Measurements from ENCODE around the gene TMX2. TPM values are rescaled to one million over a fixed set of nuclear protein-coding genes. Genes with fewer than 3 reads are reported as not detected.
"Not testable (repeated sequence)": the region's sequence is repeated elsewhere in the genome, so short reads cannot be mapped to it uniquely, and the experiment has no call there.

TMX2 gene
- total RNA-seq, 4 donors from 2014 or later: 12.3 to 86.7 (median 49.0) TPM

- H3K4me1 ChIP-seq: peaks cover 22 to 39% (median 29%) of the 10 kb centered on the region in 4 donors
- WGBS, 2 donors (ENCODE audit: low coverage in 1 of 2): 94% methylated on average over 2 of the region's 2 CpGs; no CpG with 5 or more reads in 1 of the 2 donors
- intact Hi-C loops (cut with DNase I; ENCODE audit: low total_unique reads) (no loop called here), in situ Hi-C loops (cut with MboI; ENCODE audit: low pct_ligation_motif_present in 1 of 4, low pct_unique_long_range_greater_than_20kb in 1 of 4, low sequenced_read_pairs in 3 of 4) (no loop called here)
- H3K9me3 ChIP-seq: no peaks in the 10 kb centered on the region
- no peaks in the 10 kb centered on the region for H3K27me3 ChIP-seq
- no peak for DNase-seq
- H3K27ac ChIP-seq: peak overlapping the region in 1 of 4 donors; percentile 86
- no peaks in the 10 kb centered on the region for H3K36me3 ChIP-seq
- no peak for TF ChIP-seq POLR2A (IDR thresholded peaks at IDR 0.05)
- TF ChIP-seq EP300 (IDR thresholded peaks at IDR 0.05; ENCODE audit: low read depth): no peak
- no peak for TF ChIP-seq CTCF (IDR thresholded peaks at IDR 0.05)
- H3K4me3 ChIP-seq: peak overlapping the region in 2 of 4 donors; percentile 85 to 97
Measured at GRCh38 chr11:57713835-57714234, 1.4 kb downstream of the TMX2 start.

DNA sequence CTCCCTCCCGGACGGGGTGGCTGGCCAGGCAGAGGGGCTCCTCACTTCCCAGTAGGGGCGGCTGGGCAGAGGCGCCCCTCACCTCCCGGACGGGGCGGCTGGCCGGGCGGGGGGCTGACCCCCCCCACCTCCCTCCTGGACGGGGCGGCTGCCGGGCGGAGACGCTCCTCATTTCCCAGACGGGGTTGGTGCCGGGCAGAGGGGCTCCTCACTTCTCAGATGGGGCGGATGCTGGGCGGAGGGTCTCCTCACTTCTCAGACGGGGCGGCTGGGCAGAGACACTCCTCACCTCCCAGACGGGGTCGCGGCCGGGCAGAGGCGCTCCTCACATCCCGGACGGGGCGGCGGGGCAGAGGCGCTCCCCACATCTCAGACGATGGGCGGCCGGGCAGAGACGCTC, 4.3 kb downstream of the TMX2 start:
- H3K9me3 ChIP-seq; intact Hi-C loops (cut with DNase I; ENCODE audit: low total_unique reads): not testable (repeated sequence)
- WGBS, 2 donors (ENCODE audit: low coverage in 1 of 2): 100% methylated on average over 2 of the region's 34 CpGs; no CpG with 5 or more reads in 1 of the 2 donors

DNA sequence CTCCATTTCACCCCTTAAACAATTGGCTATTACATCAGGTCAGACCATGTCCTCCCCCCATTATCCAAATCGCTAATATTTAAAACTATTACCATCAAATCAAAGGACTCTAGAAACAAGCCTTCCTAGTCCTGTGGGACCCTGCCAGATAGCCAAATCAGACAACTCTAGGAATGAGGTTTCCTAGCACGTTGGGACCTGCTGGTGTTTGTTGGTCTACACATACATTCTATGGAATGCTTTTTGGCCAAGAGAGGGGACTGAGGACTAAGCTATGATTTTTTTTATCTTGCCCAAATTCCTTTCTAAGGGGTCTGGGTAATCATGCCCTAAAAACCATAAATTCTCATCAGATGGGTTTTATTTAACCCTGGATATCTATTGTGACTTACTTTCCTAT, 14.8 kb downstream of the TMX2 start:
- in situ Hi-C loops (cut with MboI; ENCODE audit: low pct_ligation_motif_present in 1 of 4, low pct_unique_long_range_greater_than_20kb in 1 of 4, low sequenced_read_pairs in 3 of 4) (no loop called here), intact Hi-C loops (cut with DNase I; ENCODE audit: low total_unique reads) (no loop called here)
- Histone ChIP-seq H3K4me3 (no peak overlapping the region), H3K4me1 (peaks cover 0 to 4% (median 0%) of the 10 kb centered on the region in 4 donors), H3K36me3 (no peaks in the 10 kb centered on the region), H3K27ac (no peak overlapping the region), H3K9me3 (no peaks in the 10 kb centered on the region), H3K27me3 (no peaks in the 10 kb centered on the region)
- 58 to 66% methylated on average over 2 of the region's 2 CpGs for WGBS, 2 donors (ENCODE audit: low coverage in 1 of 2)
- no peak for DNase-seq
- TF ChIP-seq CTCF (IDR thresholded peaks at IDR 0.05) (no peak), POLR2A (IDR thresholded peaks at IDR 0.05) (no peak), EP300 (IDR thresholded peaks at IDR 0.05; ENCODE audit: low read depth) (no peak), POLR2AphosphoS5 (IDR thresholded peaks at IDR 0.05) (no peak)

More for the DNA sequence above, 4.3 kb downstream of the TMX2 start:
- H3K36me3 ChIP-seq; in situ Hi-C loops (cut with MboI; ENCODE audit: low pct_ligation_motif_present in 1 of 4, low pct_unique_long_range_greater_than_20kb in 1 of 4, low sequenced_read_pairs in 3 of 4); DNase-seq; H3K4me3 ChIP-seq; H3K27ac ChIP-seq; H3K27me3 ChIP-seq: not testable (repeated sequence)
- peaks cover 17 to 22% (median 19%) of the 10 kb centered on the region in 4 donors for H3K4me1 ChIP-seq

DNA sequence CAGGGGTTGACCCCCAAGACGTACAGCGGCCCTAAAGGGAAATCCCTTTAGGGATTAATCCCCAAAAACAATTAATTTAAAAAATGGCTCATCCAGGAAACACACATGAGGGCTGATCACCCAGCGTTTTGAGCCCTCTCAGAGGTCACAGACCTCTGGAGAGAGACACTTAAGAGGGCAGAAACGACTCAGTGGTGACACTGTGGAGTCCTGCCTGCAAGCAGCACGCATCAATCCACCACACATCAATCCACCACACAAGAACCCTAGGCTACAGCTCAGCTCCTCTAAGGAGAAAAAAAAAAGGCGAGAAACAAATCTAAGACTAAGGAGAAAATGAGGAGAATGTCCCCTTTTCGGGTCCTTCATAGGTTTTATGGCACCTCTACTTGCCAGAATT, 16.4 kb downstream of the TMX2 start:
- no peaks in the 10 kb centered on the region for H3K9me3 ChIP-seq
- no peak for DNase-seq
- H3K27ac ChIP-seq: no peak overlapping the region
- no peak for TF ChIP-seq EP300 (IDR thresholded peaks at IDR 0.05; ENCODE audit: low read depth)
- TF ChIP-seq POLR2AphosphoS5 (IDR thresholded peaks at IDR 0.05): no peak
- TF ChIP-seq CTCF (IDR thresholded peaks at IDR 0.05): no peak
- no peak for TF ChIP-seq POLR2A (IDR thresholded peaks at IDR 0.05)
- peaks cover 0 to 4% (median 0%) of the 10 kb centered on the region in 4 donors for H3K4me1 ChIP-seq
- H3K36me3 ChIP-seq: no peaks in the 10 kb centered on the region
- in situ Hi-C loops (cut with MboI; ENCODE audit: low pct_ligation_motif_present in 1 of 4, low pct_unique_long_range_greater_than_20kb in 1 of 4, low sequenced_read_pairs in 3 of 4) (no loop called here), intact Hi-C loops (cut with DNase I; ENCODE audit: low total_unique reads) (no loop called here)
- H3K4me3 ChIP-seq: no peak overlapping the region
- WGBS, 2 donors (ENCODE audit: low coverage in 1 of 2): 69 to 73% methylated on average over 4 to 7 of the region's 7 CpGs
- no peaks in the 10 kb centered on the region for H3K27me3 ChIP-seq

GRCh38 chr11:57729479-57729878, 17.1 kb downstream of the TMX2 start:
- intact Hi-C loops (cut with DNase I; ENCODE audit: low total_unique reads): no loop called here
- Histone ChIP-seq H3K27ac (no peak overlapping the region), H3K27me3 (no peaks in the 10 kb centered on the region), H3K4me3 (no peak overlapping the region), H3K9me3 (no peaks in the 10 kb centered on the region), H3K36me3 (no peaks in the 10 kb centered on the region), H3K4me1 (peaks cover 0 to 4% (median 0%) of the 10 kb centered on the region in 4 donors)
- TF ChIP-seq POLR2AphosphoS5 (IDR thresholded peaks at IDR 0.05) (no peak), EP300 (IDR thresholded peaks at IDR 0.05; ENCODE audit: low read depth) (no peak), POLR2A (IDR thresholded peaks at IDR 0.05) (no peak), CTCF (IDR thresholded peaks at IDR 0.05) (no peak)
- in situ Hi-C loops (cut with MboI; ENCODE audit: low pct_ligation_motif_present in 1 of 4, low pct_unique_long_range_greater_than_20kb in 1 of 4, low sequenced_read_pairs in 3 of 4): no loop called here
- DNase-seq: no peak
- 91 to 95% methylated on average over 7 of the region's 7 CpGs for WGBS, 2 donors (ENCODE audit: low coverage in 1 of 2)
